ENCODE measurements around the gene VAV2. TPM values are rescaled to one million over a fixed set of nuclear protein-coding genes. Genes with fewer than 3 reads are reported as not detected.

VAV2 gene
- total RNA-seq, 1 donor from 2014 or later: 7.6 TPM

DNA sequence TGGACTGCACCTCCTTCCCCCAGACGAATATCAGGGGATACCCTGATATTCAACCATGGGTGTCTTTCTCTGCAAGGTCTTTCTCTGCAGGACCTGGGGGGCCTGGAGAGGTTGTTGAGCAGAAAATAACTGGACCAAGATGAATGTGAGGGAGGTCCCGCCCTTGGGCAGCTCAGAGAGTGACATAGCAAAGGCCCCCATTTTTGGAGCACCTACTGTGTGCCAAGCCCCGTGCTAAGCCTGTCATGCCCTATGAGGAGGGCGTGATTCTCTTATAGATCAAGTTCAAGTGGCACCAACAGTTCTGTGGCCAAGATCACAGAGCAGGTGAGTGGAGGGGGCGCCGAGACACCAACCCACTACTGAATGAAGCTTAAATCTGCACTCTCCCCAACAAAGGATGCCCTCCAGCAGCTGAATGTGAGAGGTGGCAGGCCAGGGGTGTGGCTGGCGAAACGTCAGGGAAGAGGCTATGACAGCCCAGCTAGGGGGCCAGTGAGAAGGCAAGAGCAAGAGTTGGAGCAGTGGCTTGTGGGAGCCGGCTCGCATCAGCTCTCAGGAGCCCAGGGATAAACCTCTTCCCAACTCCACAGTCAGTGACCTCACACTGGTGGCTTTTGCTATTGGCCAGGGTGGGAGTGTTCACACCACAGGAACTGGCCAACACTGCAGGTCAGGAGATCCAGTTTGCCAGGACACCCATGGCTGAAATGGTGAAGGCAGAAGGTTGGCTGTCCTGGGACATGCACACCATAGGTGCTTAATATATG, 259.3 kb downstream of the VAV2 start:
- no peak for ATAC-seq
- no peak for DNase-seq (ENCODE audit: missing footprints)
- intact Hi-C loops (cut with DNase I): no loop called here

DNA sequence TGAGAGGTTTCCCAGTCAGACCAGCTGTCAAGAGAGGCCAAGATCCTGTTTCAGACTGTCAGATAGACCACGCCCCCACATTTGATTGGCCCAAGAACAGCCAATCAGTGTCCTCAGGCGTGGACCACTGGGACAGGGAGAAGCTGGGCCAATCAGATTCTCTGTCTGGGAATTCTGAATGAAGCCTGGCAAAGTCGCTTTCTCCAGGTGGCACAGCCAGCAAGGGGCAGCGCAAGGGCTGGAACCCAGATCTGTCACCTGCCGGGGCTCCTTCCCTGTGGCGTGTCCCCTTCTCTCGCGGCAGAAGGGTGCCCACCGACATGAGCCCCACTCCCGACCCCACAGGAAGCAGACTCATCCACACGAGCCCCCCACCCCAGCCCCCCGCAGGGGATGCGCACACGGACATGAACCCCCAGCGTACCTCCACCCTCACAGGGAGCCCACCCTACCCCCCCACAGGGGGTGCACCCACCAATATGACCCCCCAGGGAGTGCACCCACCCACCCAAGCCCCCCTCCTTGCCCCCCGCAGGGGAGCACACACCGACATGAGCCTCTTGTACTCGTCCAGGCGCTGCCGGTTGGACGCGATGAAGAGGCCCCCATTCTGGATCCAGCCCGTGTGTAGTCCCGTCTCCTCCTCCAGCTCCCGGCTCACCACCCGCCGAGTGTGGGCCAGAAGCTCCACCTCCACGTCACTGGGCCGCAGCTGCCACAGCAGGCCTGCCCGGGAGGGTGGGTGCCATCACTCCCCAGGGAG, 260.1 kb downstream of the VAV2 start:
- intact Hi-C loops (cut with DNase I): no loop called here
- DNase-seq (ENCODE audit: missing footprints): no peak
- ATAC-seq: no peak

DNA sequence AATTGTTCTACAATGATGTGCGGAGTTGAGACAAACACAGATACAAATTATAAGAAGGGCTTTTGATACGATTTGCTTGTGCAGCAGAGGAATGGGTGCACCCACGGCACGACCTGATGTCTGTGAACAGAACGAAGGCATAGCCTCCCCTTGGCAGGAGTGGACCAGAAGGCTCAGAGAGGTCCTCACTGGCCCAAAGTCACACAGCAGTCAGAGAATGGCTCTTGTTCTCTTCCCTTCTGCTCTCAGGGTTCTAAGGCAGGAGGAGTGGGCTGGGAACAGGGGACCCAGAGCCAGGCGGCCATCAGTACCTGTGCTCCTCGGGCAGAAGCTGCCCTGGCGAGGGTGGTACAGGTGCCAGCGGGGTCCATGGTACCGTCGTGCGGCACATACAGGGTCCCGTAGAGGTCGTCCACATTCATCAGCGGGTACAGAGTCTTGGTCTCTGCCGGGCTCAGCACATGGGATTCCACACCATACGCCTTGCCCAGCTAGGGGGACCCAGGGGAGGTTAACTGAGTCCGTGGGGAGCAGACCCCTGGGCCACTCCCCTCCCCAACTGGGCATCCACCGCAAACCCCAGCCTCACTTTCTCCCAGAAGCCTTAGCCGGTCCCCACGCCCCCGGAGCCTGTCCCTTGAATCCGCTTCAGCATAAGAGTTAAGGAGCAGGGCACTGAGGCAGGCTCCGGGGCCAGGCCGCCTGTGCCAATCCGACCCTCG, 261.0 kb downstream of the VAV2 start:
- ATAC-seq: no peak
- intact Hi-C loops (cut with DNase I): no loop called here
- DNase-seq (ENCODE audit: missing footprints): no peak

DNA sequence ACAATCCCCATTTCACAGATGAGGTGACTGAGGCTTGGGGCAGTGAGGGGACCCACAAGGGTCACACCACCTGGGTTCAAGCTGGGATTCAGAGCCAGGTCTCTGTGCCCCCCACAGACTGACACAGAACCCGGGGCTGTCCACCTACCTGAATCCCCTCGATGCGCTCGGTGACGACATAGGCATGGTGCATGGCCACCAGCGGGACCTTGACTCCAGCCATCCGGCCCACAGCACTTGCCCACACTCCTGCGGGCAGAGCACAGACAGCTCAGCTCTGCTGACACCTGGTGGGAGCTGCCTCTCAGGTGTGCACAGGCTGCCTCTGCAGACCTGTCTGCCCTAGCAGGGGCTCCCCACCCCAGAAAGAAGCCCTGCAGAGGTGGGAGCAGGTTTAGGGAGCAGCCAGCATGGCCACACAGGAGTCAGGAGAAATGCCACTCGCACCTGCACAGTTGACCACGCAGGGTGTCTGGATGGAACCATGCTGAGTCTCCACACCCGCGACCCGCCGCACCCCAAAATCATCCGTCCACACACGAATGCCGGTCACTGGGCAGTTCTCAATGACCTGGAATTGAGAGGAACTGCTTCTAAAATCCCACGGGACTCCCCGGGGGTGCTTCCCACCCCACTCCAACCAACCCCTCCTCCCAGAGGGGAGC, 262.4 kb downstream of the VAV2 start:
- DNase-seq (ENCODE audit: missing footprints) (no peak), ATAC-seq (no peak)
- intact Hi-C loops (cut with DNase I): loop anchor here (10.0 kb wide), 2 partner anchors 145 to 315 kb away; partner anchors contain the start of gene REXO4

DNA sequence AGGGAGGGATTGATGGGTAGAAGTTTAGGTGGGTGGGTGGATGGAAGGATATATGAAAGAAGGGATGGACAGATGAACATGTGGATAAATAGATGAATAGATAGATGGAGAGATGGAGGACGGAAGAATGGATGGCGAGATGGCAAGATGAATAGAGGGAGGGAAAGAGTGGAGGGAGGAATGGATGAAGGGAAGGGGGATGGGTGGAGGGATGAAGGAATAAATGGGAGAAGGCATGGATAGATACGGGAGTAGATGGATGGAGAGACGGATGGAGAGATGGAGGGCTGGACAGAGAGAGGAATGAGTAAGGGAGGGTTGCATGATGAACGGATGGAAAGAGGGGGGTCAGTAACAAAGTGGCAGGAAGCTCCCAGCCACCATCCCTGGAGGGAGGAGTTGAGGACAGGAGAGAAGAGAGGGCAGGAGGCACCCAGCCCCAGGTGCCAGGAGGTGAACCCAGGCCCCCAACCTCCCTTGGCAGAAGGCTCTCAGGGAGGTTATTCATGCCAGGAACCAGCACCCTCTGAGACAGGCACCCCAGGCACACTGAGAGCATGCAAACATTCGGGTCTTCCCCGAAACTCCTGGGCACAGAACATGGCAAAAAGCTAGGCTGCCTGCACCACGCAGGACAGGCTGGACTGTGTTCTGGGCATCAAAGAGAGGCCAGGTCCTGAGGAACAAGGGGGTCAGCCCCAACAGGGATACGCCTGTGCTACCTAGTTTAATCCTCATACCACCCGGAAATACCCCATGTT, 263.1 kb downstream of the VAV2 start:
- DNase-seq (ENCODE audit: missing footprints): no peak
- intact Hi-C loops (cut with DNase I): loop anchor here (10.0 kb wide), 2 partner anchors 144 to 314 kb away; partner anchors contain the start of gene REXO4
- no peak for ATAC-seq

DNA sequence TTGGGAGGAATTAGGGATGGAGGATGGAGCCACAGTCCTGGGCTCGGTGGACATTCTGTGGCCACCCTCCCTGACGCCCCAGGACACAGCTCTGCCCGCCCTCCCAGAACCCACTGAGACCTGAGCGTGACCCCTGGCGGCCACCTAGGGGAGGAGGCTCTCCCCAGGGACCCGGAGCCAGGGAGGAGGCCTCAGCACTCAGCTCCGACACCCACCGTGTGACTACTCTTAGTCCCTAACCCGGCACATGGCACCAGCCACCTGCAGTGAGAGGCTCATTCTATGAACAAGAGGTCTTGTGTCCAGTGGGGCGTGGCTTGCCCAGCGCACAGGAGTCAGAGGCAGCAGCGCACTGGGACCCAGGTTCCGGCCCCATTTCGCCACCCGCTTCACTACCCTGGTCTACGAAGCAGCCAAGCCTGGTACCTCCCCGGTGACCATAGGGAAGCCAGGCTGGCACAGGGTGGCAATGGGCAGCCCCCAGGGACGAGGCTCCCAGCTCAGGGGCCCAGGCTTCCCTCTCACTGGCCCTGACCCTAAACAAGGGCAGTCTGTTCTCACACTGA, 264.2 kb downstream of the VAV2 start:
- intact Hi-C loops (cut with DNase I): loop anchor here (10.0 kb wide), 2 partner anchors 143 to 313 kb away; partner anchors contain the start of gene REXO4
- DNase-seq (ENCODE audit: missing footprints) (peak; percentile 48), ATAC-seq (no peak)

DNA sequence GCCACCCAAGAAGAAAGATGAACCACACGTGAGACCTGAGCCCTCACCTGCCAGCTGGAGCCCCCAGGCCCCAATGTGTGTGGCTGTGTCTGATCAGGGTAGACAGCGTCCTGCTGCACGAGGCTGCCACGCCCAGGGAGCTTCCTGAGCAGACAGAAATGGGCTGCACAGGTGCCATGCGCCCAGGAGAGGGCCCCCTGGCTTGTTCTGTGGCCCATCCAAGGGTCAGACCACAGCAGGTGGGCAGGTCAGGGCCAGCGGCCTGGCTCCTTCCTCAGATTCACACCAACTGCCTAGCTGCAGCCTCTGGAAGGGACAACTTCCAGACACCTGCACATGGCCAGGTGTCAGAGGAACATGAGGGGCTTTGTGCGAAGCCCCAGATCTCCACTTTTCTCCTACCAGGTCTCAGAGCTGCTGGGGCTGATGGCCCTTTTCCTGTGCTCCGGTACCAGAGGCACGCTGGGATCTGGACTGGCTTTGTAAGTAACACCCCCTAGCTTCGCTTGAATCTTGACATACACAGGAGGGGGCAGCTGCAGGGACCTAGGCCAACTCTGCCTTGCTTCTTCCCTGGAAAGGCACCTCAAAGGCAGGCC, 264.7 kb downstream of the VAV2 start:
- DNase-seq (ENCODE audit: missing footprints) (no peak), ATAC-seq (no peak)
- intact Hi-C loops (cut with DNase I): loop anchor here (10.0 kb wide), 2 partner anchors 143 to 313 kb away; partner anchors contain the start of gene REXO4

DNA sequence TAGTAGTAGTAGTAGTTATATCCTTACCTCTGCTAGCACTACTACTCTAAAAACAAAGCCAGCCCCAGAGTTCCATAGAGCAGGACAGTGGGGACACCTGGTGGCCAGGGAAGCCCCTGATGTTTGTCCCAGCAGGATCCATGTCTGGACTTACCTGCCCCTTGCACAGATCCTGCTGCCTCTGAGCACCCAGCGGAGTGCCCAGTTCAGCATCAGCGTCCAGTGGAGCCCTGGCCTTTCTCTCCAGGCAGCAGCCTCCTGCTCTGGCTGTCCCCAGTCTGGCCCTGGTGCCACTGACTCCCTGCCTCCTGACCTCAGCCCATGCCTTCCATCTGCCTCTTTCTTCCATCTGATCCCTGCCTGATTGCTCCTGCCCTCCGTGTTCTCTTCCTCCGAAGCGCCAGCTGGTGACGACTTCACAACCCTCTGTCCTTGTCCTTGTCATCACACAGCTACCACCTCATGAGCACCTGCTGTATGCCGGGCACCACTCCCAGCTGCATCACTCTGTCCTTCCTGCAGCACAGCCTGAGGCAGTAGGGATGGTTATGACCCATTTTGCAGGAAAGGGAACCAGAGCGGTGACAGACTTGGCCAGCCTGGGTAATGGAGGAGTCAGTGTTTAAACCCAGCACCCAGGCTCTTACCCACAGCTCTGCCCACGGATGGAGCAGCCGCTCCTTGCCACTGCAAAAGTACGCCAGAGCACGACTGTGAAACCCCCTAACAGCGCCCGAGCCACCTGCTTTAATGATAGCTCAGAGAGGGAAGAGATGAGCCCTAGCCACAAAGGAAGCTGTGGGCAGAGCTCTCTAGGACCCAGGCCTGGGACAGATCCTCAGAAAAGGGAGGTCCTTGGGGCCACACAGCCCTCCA, 265.5 kb downstream of the VAV2 start:
- no peak for DNase-seq (ENCODE audit: missing footprints)
- intact Hi-C loops (cut with DNase I): loop anchor here (1.0 to 10.0 kb wide), 3 partner anchors 142 to 312 kb away; partner anchors contain the start of gene REXO4
- ATAC-seq: peak; percentile 88

DNA sequence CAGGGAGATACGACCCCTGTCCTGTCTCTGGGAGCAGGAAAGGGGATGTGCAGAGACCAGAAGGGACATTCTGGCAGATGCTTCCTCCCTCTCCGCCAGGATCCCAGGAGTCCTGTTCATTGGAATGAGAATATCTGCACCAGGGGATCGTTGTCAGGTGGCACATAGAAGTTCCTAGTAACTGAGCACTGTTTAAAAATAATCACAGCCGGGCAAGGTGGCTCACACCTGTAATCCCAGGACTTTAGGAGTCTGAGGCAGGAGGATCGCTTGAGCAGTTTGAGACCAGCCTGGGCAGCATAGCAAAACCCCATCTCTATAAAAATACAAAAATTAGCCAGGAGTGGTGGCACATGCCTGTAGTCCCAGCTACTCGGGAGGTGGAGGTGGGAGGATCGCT, 266.2 kb downstream of the VAV2 start:
- intact Hi-C loops (cut with DNase I): loop anchor here (1.0 to 10.0 kb wide), 3 partner anchors 141 to 311 kb away; partner anchors contain the start of gene REXO4
- DNase-seq (ENCODE audit: missing footprints): no peak
- ATAC-seq: no peak

DNA sequence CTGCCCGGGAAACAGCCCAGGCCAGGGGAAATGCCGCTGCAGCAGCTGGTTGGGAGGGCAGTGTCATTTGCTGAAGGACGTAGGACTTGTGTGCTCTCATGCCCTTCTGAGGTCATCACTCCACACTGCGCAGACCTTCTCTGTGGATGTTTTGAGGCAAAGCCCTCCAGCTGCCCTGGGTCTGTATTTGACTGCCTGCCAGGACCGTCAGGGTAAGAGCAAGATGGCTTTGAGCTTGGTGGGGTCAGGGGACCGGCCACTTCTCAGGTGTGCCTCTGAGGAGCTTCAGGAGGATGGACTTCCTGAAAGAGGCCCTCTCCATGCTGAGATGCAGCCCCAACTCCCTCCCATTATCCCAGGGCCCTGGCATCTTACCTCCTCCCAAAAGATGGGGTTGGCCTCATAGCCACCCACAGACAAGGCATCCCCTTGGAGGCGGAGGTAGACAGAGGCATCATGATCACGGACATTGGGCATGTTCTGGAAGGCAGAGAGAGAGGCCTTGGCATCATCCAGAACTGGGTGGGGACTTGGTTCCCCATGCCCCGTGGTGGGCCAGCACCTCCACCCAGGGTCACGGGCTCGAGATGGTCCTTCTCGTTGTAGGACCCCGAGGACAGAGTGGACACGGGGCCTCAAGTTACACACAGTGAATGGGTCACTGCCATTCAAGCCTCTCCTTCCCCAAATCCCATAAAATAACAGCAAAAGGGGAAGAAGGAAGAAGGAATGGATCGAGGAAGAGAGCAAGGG, 273.4 kb downstream of the VAV2 start:
- intact Hi-C loops (cut with DNase I): no loop called here
- DNase-seq (ENCODE audit: missing footprints): peak; percentile 41

DNA sequence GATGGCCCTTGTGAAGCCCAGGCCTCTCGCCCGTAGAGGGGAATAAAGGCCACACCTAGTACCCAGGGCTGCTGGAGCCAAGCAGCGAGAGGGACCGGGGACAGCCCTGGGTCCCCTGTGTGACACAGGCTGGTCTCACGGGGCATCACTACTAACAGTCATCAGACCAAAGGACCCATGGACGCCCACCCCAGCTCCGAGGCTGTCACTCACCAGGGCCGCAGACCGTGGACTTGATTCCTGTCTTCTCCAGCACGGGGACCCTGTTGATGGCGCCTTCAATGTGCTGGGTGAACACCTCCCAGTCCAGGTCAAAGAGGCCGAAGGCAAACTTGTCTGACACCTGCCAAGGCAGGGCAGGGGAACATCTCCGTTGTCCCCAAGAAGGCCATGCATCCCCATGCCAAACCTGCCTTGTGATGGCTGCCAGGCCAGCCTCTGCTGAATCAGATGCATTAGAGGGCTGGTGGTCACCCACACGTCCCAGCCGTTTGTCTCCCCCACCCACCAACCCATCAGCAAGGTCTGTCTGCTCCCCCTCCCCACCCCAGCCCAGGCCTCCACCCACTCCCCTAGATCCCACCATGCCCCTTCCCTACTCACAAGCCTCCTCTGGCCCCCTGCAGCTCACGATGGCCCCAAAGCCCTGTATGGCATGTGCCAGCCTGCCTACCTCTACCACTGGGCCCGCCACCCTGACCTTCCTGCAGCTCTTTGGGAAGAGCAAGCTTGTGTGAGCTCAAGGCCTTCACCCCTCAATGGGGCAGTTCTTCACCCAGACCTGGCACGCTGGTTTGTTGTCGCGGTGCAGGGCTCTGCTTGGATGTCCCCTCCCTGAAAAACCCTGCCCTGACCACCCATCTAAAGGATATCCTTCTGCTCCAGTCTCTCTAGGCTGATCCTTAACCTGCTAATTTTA, 274.8 kb downstream of the VAV2 start:
- intact Hi-C loops (cut with DNase I): no loop called here
- ATAC-seq: no peak
- peak; percentile 62 for DNase-seq (ENCODE audit: missing footprints)

More for the DNA sequence above, 273.4 kb downstream of the VAV2 start:
- ATAC-seq: no peak

DNA sequence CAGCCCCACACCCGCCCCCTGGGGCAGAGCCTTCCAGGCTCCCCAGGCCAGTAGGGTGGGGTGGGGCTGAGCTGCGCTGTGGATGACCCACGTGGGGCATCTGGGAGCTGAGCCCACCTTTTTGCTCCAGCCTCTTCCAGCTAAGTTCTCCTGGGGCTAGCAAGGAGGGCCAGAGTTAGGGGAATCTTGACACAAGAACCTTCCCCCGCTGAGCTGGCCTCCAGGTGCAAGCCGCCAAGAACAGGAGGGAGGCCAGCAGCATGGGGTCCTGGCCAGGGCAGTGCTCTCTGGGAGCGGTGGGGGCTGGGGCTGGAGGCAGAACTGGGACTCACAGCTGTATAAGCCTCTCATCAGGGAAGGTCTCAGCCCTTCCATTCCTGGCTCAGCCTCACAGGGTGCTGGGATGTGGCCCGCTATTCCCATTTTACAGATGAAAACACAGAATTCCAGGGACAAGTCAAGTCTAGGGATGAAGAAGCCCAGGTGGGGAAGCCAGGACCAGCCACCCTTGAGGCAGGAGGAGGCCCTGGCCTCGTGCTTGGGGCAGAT, 275.5 kb downstream of the VAV2 start:
- ATAC-seq (peak; percentile 69), DNase-seq (ENCODE audit: missing footprints) (peak; percentile 73)
- intact Hi-C loops (cut with DNase I): no loop called here

DNA sequence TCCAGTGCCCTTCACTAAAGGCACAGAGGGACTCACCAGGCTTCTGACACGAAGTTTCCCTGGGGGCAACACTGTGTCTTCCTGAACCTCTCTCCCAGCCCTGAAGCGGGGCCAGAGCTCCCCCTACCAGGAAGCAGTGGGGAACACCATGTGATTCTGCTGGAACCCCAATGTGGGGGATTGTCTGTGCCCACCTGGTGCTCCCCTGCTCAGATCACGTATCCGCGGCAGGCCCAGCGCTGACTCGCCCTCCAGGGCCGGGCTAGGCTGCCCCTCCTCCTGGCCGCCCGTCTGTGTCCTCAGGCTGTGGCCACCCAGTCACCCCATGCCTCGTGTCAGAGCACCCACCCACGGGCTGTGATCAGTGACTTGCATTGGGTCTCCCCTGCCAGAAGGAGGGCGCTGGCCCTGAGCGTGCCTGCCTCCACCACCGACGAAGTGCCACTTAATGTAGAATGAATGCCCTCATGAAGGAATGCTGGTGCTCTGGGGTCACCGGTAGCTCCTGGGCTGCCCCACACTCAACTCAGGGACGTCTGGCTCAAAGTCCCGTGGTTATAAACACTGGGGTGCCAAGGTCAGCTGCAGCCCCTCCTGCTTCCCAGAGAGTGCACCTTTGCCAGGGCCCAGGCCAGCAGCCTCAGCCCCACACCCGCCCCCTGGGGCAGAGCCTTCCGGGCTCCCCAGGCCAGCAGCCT, 276.1 kb downstream of the VAV2 start:
- intact Hi-C loops (cut with DNase I): no loop called here
- ATAC-seq (peak; percentile 9), DNase-seq (ENCODE audit: missing footprints) (peak; percentile 64)

Measured in Right ventricle myocardium inferior (tissue), 1 donor.